ENCODE results near the gene SAMD4B.

The SAMD4B gene

DNA sequence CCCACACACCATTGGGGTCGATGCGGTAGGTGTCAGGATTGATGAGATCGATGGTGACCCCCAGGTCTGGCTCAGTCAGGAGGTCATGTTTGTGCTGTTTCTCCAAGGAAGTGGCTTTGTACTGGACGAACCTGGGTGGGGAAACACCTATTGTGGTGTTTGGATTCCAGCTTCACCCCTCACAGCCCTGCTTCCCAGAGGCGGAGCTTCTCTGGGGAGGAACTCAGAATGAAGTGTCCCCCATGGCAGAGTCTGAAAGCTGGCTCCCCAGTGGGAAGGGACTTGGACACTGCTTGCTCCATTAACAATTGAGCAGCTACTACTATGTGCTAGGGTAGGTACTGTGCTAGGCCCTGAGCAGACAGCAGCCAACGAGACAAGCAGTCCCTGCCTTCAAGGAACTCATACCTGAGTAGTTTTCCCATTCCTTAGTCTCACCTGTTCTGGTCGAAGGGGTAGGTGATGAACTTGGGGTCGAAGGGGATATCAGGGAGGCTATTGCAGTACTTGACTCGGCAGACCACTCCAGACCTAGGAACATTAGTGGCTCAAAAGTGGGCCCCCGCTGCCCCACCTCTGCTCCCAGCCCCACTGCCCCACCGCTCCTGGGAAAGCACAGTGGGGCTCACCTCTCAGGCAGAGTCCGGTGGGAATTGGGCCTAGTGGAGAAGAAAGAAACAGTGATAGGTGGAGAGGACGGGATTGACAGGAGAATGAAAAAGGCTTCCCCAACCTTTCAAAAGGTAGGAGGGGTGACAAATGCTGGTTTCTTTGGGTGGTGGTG, 47.6 kb downstream of the SAMD4B start:
- DNase-seq (ENCODE audit: low read depth in 3 of 3, low spot score in 1 of 3) = no peak

DNA sequence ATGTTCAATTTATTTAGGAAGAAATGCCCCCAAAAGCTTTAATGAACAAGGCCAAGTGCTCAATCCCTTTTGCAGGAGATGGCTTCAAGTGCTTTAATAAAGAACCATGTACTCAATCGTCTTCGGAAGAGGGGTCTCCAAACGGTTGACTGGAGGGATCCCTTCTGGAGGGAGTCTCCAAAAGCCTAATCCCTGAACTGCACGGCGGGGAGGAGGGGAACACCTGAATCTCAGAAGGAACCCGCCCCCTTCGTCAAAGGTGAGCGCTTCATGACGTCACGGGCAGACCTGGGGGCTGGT, 48.2 kb downstream of the SAMD4B start:
- DNase-seq (ENCODE audit: low read depth in 3 of 3, low spot score in 1 of 3) = no peak

DNA sequence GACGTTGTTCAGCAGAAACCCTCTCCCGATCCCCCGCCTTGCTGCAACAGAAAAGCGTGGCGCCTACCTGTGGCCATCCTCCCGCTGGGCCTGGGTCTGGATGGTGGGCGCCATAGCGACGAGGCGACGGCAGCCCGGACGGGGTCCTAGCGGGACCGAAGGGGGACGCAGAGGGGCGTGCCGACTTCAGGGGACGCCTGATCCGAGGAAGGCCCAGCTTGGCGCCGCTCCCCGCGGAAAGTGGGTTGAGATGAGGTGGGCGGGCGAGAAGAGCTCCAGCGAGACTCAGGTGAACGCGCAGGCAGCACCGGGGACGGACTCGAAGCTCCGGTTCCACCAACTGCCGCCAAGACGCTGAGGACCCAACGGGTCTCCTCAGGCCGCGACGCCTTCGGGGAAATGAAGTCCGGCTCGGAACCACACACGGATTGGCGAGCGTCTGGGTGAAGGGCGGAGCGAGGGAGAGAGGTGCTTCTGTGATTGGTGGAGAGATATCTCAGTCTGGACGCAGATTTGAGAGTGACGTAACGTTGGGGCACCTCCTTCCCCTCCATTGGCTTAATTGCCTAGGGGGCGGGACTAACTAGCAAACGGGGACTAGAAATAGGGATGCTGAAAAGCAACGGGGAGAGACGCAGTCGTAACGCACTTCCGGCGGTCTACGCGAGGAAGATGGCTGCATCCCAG, 48.7 kb downstream of the SAMD4B start, which contains the start of the genes MED29 and PAF1:
Gene MED29, plus strand, starts transcription at position 628 of the 687 bp plus-strand sequence. Its CDS starts 45 bp downstream, at position 673.
Gene PAF1, minus strand, starts transcription at position 356 of the 687 bp plus-strand sequence. Its CDS starts 242 bp downstream, at position 114.
- peak; percentile 79 to 95 (median 94) for DNase-seq (ENCODE audit: low read depth in 3 of 3, low spot score in 1 of 3)

DNA sequence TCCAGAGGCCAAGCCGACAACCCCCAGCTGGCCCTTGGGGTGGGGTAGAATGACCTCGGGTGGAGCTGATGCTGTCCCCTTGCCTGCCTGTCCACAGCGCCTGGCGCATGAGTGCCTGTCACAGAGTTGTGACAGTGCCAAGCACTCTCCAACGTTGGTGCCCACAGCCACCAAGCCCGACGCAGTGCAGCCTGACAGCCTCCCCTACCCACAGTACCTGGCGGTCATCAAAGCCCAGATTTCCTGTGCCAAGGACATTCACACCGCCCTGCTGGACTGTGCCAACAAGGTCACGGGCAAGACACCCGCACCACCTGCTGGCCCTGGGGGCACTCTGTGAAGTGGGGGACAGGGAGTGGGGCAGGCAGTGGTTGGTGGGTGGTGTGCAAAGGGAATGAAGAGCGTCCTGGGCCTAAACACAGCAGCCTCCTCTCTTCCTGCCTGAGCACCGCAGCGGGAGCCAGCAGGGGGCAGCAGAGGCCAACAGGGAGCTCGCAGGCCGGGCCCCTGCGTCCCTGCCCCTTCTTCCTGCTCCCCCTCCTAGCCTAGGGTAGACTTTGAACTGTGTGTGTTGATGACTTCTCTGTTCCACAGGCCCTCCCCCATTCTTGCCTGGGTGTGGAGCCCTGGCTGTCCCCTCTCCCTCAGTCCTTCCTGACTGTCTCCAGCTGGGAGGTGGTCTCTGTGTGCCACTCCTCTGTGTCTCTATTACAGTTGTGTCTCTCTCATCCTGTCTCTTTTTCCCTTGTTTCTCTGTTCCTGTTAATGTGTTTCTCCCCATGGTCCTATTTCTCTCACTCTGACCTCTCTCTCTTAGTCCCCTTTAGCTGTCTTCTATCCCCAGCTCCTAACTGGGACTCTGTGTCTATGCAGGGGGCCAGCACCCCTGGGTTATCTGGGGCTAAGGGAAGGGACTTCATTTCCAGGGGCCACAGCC, 55.4 kb downstream of the SAMD4B start:
- DNase-seq (ENCODE audit: low read depth in 3 of 3, low spot score in 1 of 3) = peak; percentile 87 to 96 (median 93)

DNA sequence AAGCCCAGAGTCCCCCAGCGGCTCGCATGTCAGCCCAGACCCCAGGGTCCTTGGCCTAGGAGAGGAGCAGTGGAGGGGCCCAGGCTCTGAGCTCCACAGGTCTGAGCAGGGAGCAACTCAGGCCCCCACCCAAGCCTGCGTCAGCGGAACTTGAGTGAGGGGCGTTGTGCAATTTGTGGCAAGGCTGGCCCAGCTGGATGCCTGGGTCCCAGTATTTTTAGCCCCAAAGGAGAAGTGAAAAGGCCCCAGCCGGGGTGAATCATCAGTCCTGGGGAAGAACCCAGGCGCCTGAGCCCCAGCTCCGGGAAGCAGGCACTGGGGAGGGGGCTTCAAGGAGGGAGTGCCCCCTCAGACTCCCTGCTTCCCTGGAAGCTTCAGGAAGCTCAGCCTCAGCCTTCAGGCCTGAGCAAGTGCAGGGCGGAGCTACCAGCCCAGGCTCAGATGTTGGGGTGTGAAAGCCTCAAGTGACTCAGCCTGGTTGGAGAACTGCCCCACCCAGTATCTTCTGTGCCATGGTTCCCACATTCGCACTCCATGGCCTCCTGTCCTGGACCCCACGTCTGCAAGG, 56.2 kb downstream of the SAMD4B start:
- no peak for DNase-seq (ENCODE audit: low read depth in 3 of 3, low spot score in 1 of 3)

DNA sequence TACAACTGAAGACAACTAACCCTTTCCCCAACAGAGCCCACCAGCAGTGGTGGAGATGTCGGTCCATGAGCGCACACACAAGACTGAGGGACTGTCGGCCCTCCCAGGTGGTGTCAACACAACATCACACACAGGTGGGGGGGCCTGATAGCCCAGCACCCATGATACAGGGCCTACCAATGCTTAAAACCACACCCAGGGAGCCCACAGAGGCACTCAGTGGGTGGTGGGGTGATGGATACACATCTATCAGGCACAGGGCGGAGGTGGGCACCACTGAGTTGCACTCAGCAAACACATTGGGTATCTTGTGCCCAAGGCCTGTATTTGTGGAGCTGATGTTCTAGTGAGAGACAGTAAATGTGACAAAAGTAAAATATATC, 57.4 kb downstream of the SAMD4B start:
- no peak for DNase-seq (ENCODE audit: low read depth in 3 of 3, low spot score in 1 of 3)

DNA sequence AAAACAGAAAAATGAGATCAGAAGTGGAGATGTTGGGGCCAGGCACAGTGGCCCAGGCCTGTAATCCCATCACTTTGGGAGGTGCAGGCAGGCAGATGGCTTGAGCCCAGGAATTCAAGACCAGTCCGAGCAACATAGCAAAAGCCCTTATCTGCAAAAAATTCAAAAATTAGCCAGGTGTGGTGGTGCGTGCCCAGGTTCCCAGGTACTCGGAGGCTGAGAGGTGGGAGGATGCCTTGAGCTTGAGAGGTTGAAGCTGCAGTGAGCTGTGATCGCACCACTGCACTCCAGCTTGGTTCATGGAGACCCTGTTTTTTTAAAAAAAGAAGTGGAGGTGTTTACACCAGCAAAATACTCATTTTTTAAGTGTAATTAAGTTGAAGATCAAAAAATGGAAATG, 57.8 kb downstream of the SAMD4B start:
- no peak for DNase-seq (ENCODE audit: low read depth in 3 of 3, low spot score in 1 of 3)

DNA sequence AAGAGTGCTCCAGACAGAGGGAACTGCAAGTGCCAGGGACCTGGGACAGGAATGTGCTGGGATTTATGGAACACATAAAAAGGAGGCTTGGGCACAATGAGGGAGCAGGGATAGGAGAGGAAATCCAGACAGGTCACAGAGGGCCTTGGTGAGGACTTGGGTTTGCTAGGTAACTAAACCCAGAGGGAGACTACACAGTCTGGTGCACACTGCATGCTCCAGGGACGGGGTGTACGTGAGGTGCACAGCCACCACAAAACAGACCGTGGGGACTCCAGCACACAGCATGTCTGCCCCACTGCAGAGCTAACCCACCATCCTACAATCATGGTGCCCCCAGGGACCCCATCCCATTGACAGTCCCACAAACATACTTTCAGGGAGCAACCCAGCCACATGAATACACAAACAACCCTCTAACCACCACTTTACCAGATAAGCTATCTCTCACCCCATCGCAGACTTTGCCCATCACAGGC, 58.9 kb downstream of the SAMD4B start:
- DNase-seq (ENCODE audit: low read depth in 3 of 3, low spot score in 1 of 3) = no peak

DNA sequence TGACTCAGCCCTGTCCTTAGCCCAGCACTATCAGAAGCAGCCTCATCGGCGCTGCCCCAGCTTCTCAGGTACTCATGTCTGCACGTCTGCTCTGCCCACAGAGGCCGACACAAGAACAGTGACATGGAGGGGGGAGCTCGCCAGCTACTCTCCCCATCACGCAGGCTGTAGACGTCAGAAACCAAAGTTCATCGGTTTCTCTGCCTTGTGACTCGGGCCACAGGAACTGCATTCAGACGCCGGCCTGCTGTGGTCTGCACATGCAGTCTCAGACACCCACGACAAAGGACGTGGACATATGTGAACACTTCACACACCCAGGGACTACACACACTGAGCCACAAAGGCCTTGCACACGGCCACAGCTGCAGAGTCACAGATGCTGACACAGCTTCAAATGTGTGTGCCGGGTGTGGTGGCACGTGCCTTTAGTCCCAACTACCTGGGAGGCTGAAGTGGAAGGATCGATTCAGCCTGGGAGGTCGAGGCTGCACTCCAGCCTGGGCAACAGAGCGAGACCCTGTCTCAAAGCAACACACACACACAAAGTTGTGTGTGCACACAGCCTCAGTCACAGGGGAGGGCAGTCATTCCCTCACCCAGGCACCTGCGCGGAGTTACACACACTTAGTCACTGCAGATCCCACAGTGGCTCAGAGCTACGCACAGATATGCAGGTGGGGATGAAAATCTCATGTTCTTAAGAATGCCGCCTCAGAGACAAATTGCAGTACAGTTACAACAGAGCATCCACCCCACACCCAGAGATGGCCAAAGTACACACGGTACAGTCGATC, 59.5 kb downstream of the SAMD4B start:
- DNase-seq (ENCODE audit: low read depth in 3 of 3, low spot score in 1 of 3) = peak in 1 of 3 donors; percentile 71

DNA sequence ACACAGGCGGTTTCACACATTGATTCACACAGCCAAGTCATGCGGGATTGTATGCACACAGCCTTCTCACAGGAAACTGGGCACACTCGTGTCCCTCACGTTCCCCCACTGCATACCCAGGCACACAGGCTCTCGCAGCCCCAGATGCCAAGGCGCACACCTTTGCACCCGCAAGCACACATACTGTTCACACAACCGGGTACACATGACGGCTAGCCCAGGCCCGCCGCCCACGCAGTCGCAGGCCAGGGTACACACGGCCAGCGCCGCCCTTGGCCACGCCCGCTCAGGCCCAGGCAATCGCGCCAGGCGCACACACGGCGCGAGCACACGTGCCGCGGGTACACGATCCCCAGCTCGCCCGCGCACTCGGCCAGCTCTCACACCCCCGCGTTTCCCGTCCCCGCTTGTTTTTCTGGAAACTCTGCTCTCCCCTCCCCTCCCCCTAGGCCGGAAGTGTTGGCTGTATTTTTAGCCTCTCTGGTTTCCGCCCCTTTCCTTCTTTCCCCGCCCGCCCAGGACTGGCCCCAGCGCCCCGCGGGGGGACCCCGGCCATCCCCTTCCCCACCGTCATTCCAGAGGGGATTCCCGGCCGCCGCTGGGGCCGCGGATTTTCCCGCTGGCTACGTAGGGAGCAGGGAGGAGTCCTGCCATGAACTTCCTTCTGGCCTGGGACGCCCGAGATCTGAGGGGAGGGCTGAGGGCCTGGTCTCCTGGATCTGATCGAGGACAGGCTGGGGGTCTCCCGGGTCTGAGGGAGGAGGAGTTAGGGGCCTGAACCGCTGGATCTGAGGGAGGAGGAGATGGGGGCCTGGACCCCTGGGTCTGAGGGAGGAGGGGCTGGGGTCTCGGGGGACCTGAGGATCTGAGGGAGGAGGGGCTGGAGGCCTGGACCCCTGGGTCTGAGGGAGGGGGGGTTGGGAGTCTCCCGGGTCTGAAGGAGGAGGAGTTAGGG, 60.4 kb downstream of the SAMD4B start:
- peak; percentile 76 to 80 (median 79) for DNase-seq (ENCODE audit: low read depth in 3 of 3, low spot score in 1 of 3)

DNA sequence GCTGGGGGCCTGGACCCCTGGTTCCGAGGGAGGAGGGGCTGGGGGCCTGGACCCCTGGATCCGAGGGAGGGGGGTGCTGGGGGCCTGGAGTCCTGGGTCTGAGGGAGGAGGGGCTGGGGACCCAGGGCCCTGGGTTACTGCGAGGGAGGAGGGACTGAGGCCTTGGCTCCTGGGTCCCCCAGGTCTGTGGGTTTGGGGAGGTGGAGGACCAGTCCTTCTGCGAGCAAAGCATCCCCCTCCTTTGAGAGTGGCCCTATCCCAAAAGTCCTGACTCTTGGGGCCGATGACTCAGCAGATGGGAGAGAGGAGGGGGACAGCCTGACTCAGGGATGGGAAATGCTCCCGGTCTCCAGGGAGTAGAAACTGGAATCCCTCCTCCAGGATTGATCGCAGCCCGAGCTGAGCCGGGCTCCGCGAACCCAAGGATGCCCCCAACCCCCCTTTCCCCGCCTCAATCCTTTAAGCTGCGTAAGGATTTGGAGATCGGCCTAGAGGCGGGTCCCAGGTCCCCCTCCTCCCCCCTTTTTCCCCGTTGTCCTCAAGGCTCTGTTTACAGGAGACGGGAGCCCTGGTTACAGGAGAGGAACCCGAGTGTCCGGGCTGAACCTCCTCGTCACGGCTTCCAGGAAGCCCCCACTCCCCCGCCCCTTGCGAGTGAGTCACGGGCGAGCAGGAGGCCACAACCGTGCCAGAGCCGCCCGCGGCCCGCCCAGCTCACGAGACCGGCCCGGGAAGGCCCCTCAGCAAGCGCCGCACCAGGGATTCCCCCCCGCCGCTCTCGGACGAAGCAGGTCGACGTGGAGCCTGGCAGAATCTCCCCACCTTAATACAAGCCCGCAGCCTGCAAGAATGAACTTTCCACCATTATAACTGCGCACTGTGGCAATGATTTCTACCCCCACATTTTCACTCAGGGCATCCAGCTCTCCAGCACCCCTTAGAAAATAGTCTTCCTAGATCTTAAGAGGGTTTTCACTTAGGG, 61.4 kb downstream of the SAMD4B start:
- peak; percentile 91 to 96 (median 95) for DNase-seq (ENCODE audit: low read depth in 3 of 3, low spot score in 1 of 3)

DNA sequence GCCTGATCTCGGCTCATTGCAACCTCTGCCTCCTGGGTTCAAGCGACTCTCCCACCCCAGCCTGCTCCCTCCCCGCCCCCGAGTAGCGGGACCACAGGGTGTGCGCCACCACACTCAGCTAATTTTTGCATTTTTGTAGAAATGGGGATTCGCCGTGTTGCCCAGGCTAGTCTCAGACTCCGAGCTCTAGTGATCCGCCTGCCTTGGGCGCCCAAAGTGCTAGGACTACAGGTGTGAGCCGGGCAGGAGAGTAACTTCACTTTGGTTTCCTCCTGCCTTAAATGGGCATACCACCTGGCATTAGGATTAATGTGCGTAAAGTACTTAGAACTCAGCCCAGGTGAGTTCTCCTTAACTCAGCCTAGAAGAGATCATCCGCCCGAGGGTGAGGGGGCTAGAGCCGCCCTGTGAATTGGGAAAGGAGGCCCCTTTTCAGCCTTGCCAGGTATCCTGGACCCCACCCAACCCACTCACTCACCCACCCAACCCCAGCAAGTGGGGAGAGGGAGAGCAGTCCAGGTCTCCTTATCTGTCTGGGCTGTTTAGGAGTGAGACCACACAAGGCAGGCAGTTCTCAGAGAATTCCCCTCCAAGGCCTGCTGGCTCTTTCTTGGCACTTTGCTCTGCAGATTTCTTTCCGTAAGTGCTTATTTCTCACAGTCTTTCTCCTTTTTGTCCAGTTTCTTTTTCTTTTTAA, 63.2 kb downstream of the SAMD4B start:
- DNase-seq (ENCODE audit: low read depth in 3 of 3, low spot score in 1 of 3) = no peak

DNA sequence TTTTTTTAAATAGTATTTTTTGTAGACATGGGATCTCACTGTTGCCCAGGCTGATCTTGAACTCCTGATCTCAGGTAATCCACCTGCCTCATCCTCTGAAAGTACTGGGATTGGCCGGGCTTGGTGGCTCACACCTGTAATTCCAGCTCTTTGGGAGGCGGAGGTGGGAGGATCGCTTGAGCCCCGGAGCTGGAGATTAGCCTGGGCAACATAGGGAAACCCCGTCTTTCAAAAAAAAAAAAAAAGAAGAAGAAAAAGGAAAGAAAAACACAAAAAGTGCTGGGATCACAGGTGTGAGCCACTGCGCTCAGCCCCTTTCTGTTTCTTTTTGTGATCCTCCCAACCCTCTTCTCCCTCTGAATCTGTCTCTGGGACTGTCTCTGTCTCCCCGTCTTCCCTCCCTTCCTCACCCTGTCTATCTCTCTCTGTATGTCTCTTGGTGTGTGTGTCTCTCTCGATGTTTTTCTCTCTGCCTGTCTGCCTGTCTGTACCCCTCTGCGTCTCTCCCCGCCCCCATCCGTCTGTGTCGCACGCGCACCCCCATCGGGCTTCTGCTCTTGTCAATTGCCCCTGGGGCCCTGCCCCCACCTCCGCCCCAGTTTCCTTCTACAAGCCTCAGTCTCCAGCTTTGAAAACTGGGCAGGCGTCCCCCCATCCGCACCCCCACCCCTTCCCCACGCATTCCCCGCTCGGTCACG, 63.9 kb downstream of the SAMD4B start:
- peak; percentile 75 to 90 (median 86) for DNase-seq (ENCODE audit: low read depth in 3 of 3, low spot score in 1 of 3)

DNA sequence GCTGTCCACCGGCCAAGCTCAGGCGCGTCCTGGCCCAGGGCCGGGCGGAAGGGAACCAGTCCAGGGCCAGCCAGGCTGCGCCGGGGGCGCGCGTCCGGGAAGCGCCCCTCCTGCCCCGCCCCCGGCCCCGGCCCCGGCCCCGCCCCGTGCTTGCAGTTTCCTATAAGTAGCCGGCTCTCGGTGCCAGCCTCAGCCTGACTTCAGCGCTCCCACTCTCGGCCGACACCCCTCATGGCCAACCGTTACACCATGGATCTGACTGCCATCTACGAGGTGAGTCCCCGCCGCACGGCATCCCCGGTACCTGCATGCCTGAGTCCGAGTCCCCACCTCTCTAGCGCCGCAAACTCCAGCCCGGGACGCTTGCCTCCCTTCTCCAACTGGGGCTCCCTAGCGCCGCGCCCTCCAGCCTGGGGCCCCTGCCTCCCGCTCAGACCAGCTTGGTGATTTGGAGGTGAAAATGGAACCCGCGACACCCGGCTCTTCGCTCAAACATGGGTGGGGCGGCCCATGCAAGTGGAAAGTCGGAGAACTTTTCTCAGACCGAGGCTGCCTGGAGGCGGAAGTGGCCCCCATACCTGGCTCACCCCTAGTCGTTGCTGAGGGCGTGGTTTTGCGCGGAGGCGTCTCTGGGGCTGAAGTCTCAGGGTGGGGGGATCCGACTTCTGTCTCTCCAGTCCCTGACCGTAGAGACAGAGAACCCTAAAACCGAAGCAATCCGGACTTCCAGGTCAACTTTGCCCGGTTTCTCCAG, 64.6 kb downstream of the SAMD4B start, which contains the start of gene ZFP36:
Gene ZFP36, plus strand, starts transcription at position 192 of the 754 bp plus-strand sequence. Its CDS starts 58 bp downstream, at position 250.
- DNase-seq (ENCODE audit: low read depth in 3 of 3, low spot score in 1 of 3) = peak; percentile 83 to 93 (median 87)

DNA sequence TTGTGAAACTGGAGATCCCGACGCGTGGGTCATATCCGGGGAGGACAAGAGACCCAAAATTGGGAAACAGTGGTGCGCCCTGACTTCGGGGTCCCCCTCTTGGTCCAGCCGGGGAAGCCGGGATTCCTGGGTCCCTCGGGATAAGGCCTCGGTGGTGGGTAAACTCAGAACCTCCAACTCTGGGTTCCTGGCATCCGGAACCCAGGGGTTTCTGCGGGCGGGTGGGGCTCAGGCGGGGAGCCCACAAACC, 65.1 kb downstream of the SAMD4B start:
- DNase-seq (ENCODE audit: low read depth in 3 of 3, low spot score in 1 of 3) = no peak
